ENCODE results near the gene LCE2D.
A peak's percentile ranks its signal among the peaks of the same experiment; 100 is the strongest.
"Not testable (repeated sequence)": the region's sequence is repeated elsewhere in the genome, so short reads cannot be mapped to it uniquely, and the experiment has no call there.

The LCE2D gene, protein sequence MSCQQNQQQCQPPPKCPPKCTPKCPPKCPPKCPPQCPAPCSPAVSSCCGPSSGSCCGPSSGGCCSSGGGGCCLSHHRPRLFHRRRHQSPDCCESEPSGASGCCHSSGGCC

DNA sequence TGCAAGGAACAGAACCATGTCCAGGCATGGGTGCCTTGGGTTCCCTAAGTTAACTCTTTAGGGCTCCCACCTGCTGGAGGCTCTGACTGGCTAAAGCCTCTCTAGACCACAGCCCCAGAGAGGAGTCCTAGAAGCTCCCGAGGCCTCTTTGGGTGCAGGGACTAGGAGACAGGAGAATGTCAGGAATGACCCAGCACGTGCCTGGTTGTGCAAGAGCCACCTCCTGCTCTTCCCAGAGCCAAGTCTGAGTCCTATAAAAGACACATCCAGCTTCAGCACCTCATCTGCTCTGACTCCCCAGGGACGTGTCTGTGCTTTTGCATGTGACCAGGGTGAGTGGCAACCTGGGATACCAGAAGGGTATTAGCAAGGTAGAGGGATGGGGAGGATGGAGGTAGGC, at the start of gene LCE2D:
Gene LCE2D (plus strand): TSS at position 283 of the 400 bp plus-strand sequence. CDS start 726 bp downstream, outside the sequence.
- DNase-seq = no peak

DNA sequence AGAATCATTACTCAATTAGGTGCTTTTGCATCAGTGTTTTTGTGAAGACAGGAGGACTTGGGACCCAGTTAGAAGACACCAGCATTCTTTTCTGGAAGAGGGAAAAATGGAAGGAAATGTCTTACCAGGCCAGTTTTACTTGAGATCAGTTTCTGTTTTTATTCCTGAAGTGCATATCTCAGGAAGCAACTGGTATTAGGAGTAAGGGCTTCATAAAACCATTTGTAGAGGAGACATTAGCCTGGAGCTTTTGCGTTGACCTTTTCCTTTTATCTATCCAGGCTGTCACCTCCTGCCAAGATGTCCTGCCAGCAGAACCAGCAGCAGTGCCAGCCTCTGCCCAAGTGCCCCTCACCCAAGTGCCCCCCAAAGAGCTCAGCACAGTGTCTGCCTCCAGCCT, 49.7 kb upstream of the LCE2D start, which contains the start of gene LCE3B:
Gene LCE3B (plus strand): TSS at position 301 of the 400 bp plus-strand sequence. CDS start 0 bp downstream, at position 301.
- no peak for DNase-seq

DNA sequence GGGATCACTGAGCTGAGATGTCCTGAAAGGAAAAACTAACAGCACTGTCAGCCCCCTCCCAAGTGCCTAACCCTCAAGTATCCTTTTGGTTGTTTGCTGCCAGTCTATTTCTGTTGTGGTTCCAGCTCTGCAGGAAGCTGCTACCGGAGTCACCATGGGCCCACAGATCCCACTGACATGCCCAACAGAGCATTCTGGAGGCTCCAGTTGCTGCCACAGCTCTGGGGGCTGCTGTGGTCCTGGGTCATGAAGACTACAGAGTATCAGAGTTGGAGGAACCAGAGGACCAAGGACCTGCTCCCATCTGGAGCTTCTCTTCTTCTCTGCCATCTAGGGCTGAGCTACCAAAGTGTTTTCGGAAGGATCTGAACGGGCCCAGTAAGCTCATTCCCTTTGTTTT, 41.2 kb upstream of the LCE2D start:
- no peak for DNase-seq

DNA sequence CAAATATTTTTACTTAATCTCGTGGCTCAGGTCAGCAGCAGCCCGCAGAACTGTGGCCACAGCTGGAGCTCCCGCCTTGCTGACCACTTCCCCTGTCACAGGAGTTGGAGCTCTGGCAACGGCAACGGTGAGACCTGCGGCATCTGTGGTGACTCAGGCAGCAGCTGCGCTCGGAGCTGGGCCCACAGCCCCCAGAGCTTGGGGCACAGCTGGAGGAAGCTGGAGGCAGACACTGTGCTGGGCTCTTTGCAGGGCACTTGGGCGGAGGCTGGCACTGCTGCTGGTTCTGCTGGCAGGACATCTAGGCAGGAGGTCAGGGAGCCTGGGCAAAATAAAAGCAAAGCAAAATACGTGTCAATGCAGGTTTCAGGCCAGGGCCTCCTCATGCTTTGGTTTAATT, 40.4 kb upstream of the LCE2D start, which contains the start of gene LCE3A:
Gene LCE3A (minus strand): TSS at position 301 of the 400 bp plus-strand sequence. CDS start 0 bp downstream, at position 301.
- peak; percentile 74 for DNase-seq

DNA sequence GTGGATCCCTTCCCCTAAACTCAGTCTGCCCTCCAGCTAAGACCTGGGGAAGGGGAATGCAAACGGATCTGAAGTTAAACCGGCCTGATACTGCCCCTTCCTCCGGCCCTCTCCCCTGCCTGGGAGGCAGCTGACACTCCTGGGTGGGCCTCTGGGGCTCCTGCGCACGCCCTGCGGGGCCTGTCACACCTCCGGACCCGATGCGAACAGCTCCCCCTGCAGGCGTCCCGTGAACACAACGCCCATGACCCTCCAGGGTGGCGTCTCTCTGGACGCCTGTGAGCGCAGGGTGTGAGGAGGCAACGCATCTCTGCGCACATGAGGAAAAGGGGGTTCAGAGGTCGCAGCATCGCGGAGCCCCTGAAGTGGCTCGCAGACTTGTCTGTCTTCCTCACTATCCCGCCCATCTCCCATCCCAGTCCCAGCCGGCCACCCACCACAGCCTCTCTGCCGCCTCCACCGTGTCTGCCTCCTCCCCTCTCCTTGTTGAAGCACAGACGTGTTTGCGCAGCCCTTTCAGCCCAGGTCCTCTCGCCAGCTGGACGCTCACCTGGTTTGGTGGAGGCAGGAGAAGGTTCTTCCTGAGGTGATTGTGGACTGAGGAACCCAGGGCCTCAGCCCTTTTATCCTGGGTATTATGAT, 39.9 kb upstream of the LCE2D start:
- peak; percentile 45 for DNase-seq

GRCh38 chr1:152626744-152627143, 36.4 kb upstream of the LCE2D start:
- no peak for DNase-seq

GRCh38 chr1:152630596-152630995, 32.6 kb upstream of the LCE2D start:
- no peak for DNase-seq

DNA sequence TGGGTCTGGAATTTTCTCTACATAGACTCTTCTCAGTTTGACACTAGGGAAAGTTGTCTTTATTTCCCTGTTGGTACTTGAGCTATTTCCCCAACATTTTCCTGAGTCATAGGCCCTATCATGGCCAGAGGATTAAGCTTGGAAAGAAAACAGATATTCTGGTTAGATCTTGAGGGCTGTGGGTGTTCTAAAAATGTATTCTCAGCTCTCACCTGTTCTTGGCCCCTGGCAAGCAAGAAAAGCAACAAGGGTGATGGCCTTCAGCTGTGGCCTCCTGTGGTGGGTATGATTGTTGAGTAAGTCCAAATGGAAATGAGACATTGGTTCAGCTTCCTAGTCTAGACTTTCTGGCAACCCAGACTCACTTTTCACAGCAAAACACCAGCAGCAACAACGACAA, 22.8 kb upstream of the LCE2D start:
- no peak for DNase-seq

DNA sequence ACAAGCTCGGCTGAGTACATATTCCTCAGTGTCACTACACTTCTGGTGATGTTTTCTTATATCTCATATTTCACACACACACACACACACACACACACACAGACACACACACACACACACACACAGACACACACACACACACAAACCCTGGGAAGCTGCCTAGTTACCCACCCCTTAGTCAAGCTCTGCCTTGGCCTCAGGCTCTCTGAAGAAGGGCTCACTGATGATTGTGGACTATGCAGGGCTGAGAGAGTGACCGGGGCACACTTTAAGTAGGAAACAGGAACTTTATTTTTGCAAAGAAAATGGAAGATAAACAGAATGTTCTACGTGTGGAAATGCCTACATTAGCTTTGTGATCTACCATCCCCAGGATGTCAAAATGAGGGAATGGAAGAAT, 19.2 kb upstream of the LCE2D start:
- DNase-seq = no peak

GRCh38 chr1:152645146-152645545, 18.0 kb upstream of the LCE2D start:
- no peak for DNase-seq

- DNase-seq = no peak
Measured at GRCh38 chr1:152646656-152647055, 16.5 kb upstream of the LCE2D start.

GRCh38 chr1:152654110-152654509, 9.1 kb upstream of the LCE2D start:
- peak; percentile 83 for DNase-seq

DNA sequence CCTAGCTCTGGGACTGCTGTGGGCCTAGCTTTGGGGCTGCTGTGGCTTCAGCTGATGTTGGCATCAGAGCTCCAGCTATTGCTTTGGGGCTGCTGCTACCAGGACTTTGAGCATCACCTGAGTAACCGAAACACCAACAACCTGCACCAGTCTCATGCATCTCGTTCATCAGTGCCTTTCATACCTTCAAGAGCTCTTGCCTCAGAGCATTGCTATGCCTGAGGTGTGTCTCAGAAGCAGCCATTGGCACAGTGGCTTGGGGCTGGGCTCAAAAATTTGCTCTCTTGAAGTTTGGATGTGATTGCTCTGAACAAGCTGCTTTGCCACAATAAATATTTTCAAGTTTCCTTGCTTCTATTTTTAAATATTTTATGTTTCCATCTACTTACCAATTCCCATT, 6.7 kb upstream of the LCE2D start:
- no peak for DNase-seq

- DNase-seq = no peak
Measured at GRCh38 chr1:152657677-152658076, 5.5 kb upstream of the LCE2D start.

- DNase-seq = no peak
Measured at GRCh38 chr1:152658649-152659048, 4.5 kb upstream of the LCE2D start.

DNA sequence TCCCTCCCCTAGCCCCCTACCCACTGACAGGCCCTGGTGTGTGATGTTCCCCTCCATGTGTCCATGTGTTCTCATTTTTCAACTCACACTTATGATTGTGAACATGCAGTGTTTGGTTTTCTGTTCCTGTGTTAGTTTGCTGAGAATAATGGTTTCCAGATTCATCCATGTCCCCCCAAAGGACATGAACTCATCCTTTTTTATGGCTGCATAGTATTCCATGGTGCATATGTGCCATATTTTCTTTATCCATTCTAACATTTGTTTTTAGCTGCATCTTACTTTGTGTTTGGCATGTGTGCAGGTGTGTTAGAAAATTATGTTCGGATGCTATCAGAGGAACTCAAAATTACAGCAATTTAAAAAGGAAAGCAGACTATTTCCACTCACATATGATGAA, 3.0 kb downstream of the LCE2D start:
- DNase-seq = not testable (repeated sequence)

DNA sequence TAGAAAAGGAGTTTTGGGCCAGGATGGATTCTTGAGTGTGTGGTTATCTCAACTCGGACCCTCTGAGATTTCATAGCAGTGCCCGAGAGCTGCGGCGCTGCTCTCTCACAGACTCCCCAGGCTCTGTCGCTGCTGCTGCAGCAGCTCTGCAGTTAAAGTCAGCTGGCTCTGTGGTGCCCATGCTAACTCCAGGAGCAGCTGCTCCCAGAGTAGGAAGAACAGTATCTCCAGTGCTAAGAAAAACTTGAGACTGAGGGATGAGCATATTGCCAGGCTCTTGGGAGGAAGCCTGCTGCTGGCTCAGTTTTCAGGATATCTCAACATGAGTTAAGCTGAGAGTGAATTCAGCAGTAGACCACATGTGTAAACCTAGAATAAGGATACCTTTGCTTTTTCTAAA, 4.5 kb downstream of the LCE2D start:
- no peak for DNase-seq

DNA sequence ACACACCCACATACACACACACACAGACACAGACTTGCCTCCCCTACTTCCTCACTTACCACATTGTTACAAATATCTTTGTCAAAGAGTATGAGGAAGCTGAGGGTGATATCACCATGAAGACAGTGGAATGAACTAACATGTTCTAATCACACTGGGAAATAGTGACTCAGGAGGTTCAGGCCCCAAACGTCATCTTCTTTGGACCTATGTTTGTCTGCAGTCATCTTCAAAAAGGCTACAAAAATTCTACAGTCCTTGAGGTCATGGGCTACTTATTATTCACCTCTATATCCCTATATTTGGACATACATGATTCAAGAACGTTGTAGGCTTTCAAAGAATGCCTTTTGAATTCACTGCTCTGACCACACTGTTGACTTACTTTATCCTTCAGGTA, 9.8 kb downstream of the LCE2D start:
- no peak for DNase-seq

- not testable (repeated sequence) for DNase-seq
Measured at GRCh38 chr1:152674983-152675382, 11.8 kb downstream of the LCE2D start, which contains the start of gene LCE2C. TSS of gene LCE2C (plus strand) at chr1:152675279. CDS start at chr1:152676016, 737 bp downstream.

- DNase-seq = no peak
Measured at GRCh38 chr1:152679459-152679858, 16.3 kb downstream of the LCE2D start.

DNA sequence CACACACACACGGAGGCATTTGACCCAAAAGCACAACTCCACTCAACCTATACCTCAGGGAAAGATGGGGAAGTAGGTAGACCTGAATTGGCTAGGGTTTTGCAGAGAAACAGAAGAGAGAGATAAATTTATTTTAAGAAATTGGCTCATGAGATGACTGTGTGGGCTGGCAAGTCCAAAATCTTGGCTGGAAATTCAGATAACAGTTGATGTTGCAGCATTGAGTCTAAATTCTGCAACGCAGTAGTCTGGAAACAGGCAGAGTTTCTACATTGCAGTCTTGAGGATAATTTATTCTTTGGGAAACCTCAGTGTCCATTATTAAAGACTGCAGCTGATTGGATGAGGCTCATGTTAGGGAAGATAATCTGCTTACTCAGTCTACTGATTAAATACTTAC, 18.4 kb downstream of the LCE2D start:
- DNase-seq = no peak

GRCh38 chr1:152683846-152684245, 20.7 kb downstream of the LCE2D start:
- no peak for DNase-seq

- DNase-seq = not testable (repeated sequence)
Measured at GRCh38 chr1:152685823-152686222, 22.6 kb downstream of the LCE2D start, which contains the start of gene LCE2B. TSS of gene LCE2B (plus strand) at chr1:152686123. CDS start at chr1:152686844, 721 bp downstream.
